Islet of Langerhans (tissue), 1 donor: ENCODE measurements around the gene SPATA31A7.
"Not testable (repeated sequence)": the region's sequence is repeated elsewhere in the genome, so short reads cannot be mapped to it uniquely, and the experiment has no call there.

Experiments
- FAIRE-seq: peaks from one replicate; lab custom pipeline; 2011; peaks lifted over from hg19 to GRCh38; lab: Jason Lieb, UNC

SPATA31A7 gene

GRCh38 chr9:61189736-61190135 is at the start of gene SPATA31A7:
Gene SPATA31A7 (plus strand): TSS chr9:61190036. CDS start chr9:61190065, 29 bp downstream.
- not testable (repeated sequence) for FAIRE-seq

DNA sequence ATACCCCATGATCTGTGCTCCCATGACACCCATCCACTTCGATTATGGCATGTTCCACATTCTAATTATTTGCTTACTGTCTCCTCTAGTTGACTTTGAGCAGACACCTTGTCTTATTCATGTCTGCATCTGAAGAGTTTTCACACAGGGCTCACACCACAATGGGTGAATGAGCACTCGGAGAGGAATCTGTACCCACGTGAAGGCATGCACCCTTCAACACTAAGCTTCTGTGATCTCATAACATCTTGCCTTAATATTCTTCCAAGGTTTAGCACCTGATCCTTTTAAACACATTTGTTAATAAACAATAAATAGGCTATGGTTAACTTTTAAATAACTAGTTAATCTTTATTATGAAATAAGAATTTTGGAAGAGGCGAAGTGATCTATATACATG is 36.6 kb downstream of the SPATA31A7 start:
- FAIRE-seq: not testable (repeated sequence)
